HAP-1 (cell line): Measurements from ENCODE around the gene PPP6R1.
"Not testable (repeated sequence)": the region's sequence is repeated elsewhere in the genome, so short reads cannot be mapped to it uniquely, and the experiment has no call there.

ENCODE experiments used
- DNase-seq, 2 experiments: peaks; one replicate each; pipeline ENCODE4 v3.0.0-alpha.2; 2016 to 2020; ENCODE audit warnings: low spot score in 2 of 2
- H3K27me3 ChIP-seq: fragments of 250-450 bp; sonication (Bioruptor Pico); 2 replicates; pipeline ENCODE4 v1.5.1; 2020; ENCODE audit warnings: low read depth, mild to moderate bottlenecking, moderate library complexity
- H3K36me3 ChIP-seq: fragments of 250-450 bp; sonication (Bioruptor Pico); replicated peaks from 2 replicates; pipeline ENCODE4 v1.5.1; 2020; ENCODE audit warnings: mild to moderate bottlenecking
- H3K4me1 ChIP-seq: fragments of 250-450 bp; sonication (Bioruptor Pico); 2 replicates; pipeline ENCODE4 v1.5.1; 2020; ENCODE audit warnings: mild to moderate bottlenecking
- H3K4me3 ChIP-seq: fragments of 250-450 bp; sonication (Bioruptor Pico); 2 replicates; pipeline ENCODE4 v1.5.1; 2020; ENCODE audit warnings: mild to moderate bottlenecking, moderate library complexity
- H3K9me3 ChIP-seq: fragments of 250-450 bp; sonication (Bioruptor Pico); 2 replicates; pipeline ENCODE4 v1.5.1; 2020; ENCODE audit warnings: mild to moderate bottlenecking, moderate library complexity
- in situ Hi-C: fragments of 300-500 bp; cut with MboI; formaldehyde crosslinking; loops from 3 replicates; pipeline ENCODE4 v1.14.3; 2020; ENCODE audit warnings: low sequenced_read_pairs, inconsistent platforms, mixed read lengths

Gene PPP6R1

GRCh38 chr19:55225415-55225958 lies 33.3 kb downstream of the PPP6R1 start:
- peaks cover 9% of the 10 kb centered on the region for H3K36me3 ChIP-seq
- in situ Hi-C loops = no loop called here
- no peak for DNase-seq

GRCh38 chr19:55224679-55225414 lies 34.0 kb downstream of the PPP6R1 start:
- H3K4me3 ChIP-seq, H3K27me3 ChIP-seq, H3K4me1 ChIP-seq, H3K9me3 ChIP-seq, in situ Hi-C loops, H3K36me3 ChIP-seq, DNase-seq: not testable (repeated sequence)

More at GRCh38 chr19:55225415-55225958, 33.3 kb downstream of the PPP6R1 start:
- Histone ChIP-seq H3K4me3 (no peak overlapping the region), H3K27me3 (no peaks in the 10 kb centered on the region), H3K9me3 (no peaks in the 10 kb centered on the region), H3K4me1 (no peaks in the 10 kb centered on the region)

GRCh38 chr19:55224038-55224665 lies 34.7 kb downstream of the PPP6R1 start:
- in situ Hi-C loops = no loop called here
- H3K36me3 ChIP-seq = peaks cover 9% of the 10 kb centered on the region
- H3K9me3 ChIP-seq = no peaks in the 10 kb centered on the region

GRCh38 chr19:55223291-55224037 lies 35.4 kb downstream of the PPP6R1 start:
- no peak overlapping the region for H3K4me3 ChIP-seq
- peaks cover 9% of the 10 kb centered on the region for H3K36me3 ChIP-seq
- no peak for DNase-seq
- H3K27me3 ChIP-seq = no peaks in the 10 kb centered on the region
- in situ Hi-C loops = no loop called here
- H3K4me1 ChIP-seq = no peaks in the 10 kb centered on the region
- no peaks in the 10 kb centered on the region for H3K9me3 ChIP-seq

More at GRCh38 chr19:55224038-55224665, 34.7 kb downstream of the PPP6R1 start:
- no peaks in the 10 kb centered on the region for H3K4me1 ChIP-seq
- H3K27me3 ChIP-seq = no peaks in the 10 kb centered on the region
- no peak overlapping the region for H3K4me3 ChIP-seq
- no peak for DNase-seq

- H3K36me3 ChIP-seq = no peaks in the 10 kb centered on the region
- no peak overlapping the region for H3K4me3 ChIP-seq
- H3K4me1 ChIP-seq = peaks cover 7% of the 10 kb centered on the region; the same call in 1 of the 2 replicates
- H3K9me3 ChIP-seq = no peaks in the 10 kb centered on the region
- in situ Hi-C loops = no loop called here
- no peaks in the 10 kb centered on the region for H3K27me3 ChIP-seq
- peak in 1 of 2 experiments; percentile 53 for DNase-seq
Measured at GRCh38 chr19:55220525-55220924, 38.3 kb downstream of the PPP6R1 start.

- H3K36me3 ChIP-seq = no peaks in the 10 kb centered on the region
- no peaks in the 10 kb centered on the region for H3K27me3 ChIP-seq
- H3K9me3 ChIP-seq = no peaks in the 10 kb centered on the region
- peak; percentile 75 to 94 for DNase-seq
- peak overlapping the region; percentile 50 for H3K4me3 ChIP-seq
- in situ Hi-C loops = loop anchor here (10.0 kb wide), 1 partner anchor 198 kb away; no protein-coding TSS in a partner anchor
- peaks cover 9% of the 10 kb centered on the region for H3K4me1 ChIP-seq
Measured at GRCh38 chr19:55216461-55217198, 42.2 kb downstream of the PPP6R1 start.

GRCh38 chr19:55213547-55213946 lies 45.3 kb downstream of the PPP6R1 start:
- no peaks in the 10 kb centered on the region for H3K36me3 ChIP-seq
- H3K4me1 ChIP-seq = peaks cover 18% of the 10 kb centered on the region
- in situ Hi-C loops = loop anchor here (10.0 kb wide), 1 partner anchor 201 kb away; no protein-coding TSS in a partner anchor
- no peaks in the 10 kb centered on the region for H3K9me3 ChIP-seq
- no peak overlapping the region for H3K4me3 ChIP-seq
- no peaks in the 10 kb centered on the region for H3K27me3 ChIP-seq
- DNase-seq = no peak

- peak; percentile 78 to 90 for DNase-seq
- Histone ChIP-seq H3K9me3 (no peaks in the 10 kb centered on the region), H3K27me3 (no peaks in the 10 kb centered on the region), H3K4me1 (peaks cover 18% of the 10 kb centered on the region), H3K4me3 (no peak overlapping the region), H3K36me3 (no peaks in the 10 kb centered on the region)
- in situ Hi-C loops = loop anchor here (10.0 kb wide), 1 partner anchor 202 kb away; no protein-coding TSS in a partner anchor
Measured at GRCh38 chr19:55212447-55212846, 46.4 kb downstream of the PPP6R1 start.

- no peak overlapping the region for H3K4me3 ChIP-seq
- no peaks in the 10 kb centered on the region for H3K36me3 ChIP-seq
- no peaks in the 10 kb centered on the region for H3K27me3 ChIP-seq
- in situ Hi-C loops = loop anchor here (10.0 kb wide), 1 partner anchor 205 kb away; no protein-coding TSS in a partner anchor
- peaks cover 11% of the 10 kb centered on the region for H3K4me1 ChIP-seq
- no peaks in the 10 kb centered on the region for H3K9me3 ChIP-seq
- DNase-seq = peak; percentile 41 to 46
Measured at GRCh38 chr19:55209693-55210472, 48.9 kb downstream of the PPP6R1 start.

- DNase-seq = peak in 1 of 2 experiments; percentile 33
Measured at GRCh38 chr19:55208880-55209692, 49.7 kb downstream of the PPP6R1 start, which contains the start of gene PTPRH. Gene PTPRH, minus strand, starts transcription at chr19:55209501. Its CDS starts 68 bp downstream, at chr19:55209433.

GRCh38 chr19:55206664-55207500 lies 51.9 kb downstream of the PPP6R1 start:
- DNase-seq = peak; percentile 19 to 75
- no peaks in the 10 kb centered on the region for H3K9me3 ChIP-seq
- no peaks in the 10 kb centered on the region for H3K36me3 ChIP-seq
- in situ Hi-C loops = no loop called here
- H3K27me3 ChIP-seq = no peaks in the 10 kb centered on the region
- no peak overlapping the region for H3K4me3 ChIP-seq
- peaks cover 9% of the 10 kb centered on the region for H3K4me1 ChIP-seq

More at GRCh38 chr19:55208880-55209692, 49.7 kb downstream of the PPP6R1 start, which contains the start of gene PTPRH:
- no peaks in the 10 kb centered on the region for H3K36me3 ChIP-seq
- H3K4me1 ChIP-seq = peaks cover 11% of the 10 kb centered on the region
- in situ Hi-C loops = no loop called here
- H3K27me3 ChIP-seq = no peaks in the 10 kb centered on the region
- H3K4me3 ChIP-seq = no peak within 1 kb of the TSS
- no peaks in the 10 kb centered on the region for H3K9me3 ChIP-seq
